Left ventricle myocardium inferior (tissue), 1 donor: ENCODE data around the gene ULK4. TPM values are rescaled to one million over a fixed set of nuclear protein-coding genes. Genes with fewer than 3 reads are reported as not detected.

ENCODE experiments used
- DNase-seq: peaks from one replicate; pipeline ENCODE4 v3.0.0-alpha.2; 2020
- H3K27ac ChIP-seq: fragments of 200-600 bp; replicated peaks from 2 replicates; pipeline ENCODE4 v1.8.0; 2021
- H3K27me3 ChIP-seq: fragments of 200-600 bp; 2 replicates; pipeline ENCODE4 v1.8.0; 2021; ENCODE audit warnings: low read depth
- H3K36me3 ChIP-seq: fragments of 200-600 bp; 2 replicates; pipeline ENCODE4 v1.8.0; 2021
- H3K4me1 ChIP-seq: fragments of 200-600 bp; 2 replicates; pipeline ENCODE4 v1.8.0; 2021
- H3K4me3 ChIP-seq: fragments of 200-600 bp; 2 replicates; pipeline ENCODE4 v1.8.0; 2021; ENCODE audit warnings: mild to moderate bottlenecking, moderate library complexity
- H3K9me3 ChIP-seq: fragments of 200-600 bp; replicated peaks from 2 replicates; pipeline ENCODE4 v1.8.0; 2021
- CTCF ChIP-seq: fragments of 200-600 bp; IDR thresholded peaks from 2 replicates; pipeline ENCODE4 v1.8.0; 2021; ENCODE audit warnings: antibody characterized with exemption, mild to moderate bottlenecking, borderline replicate concordance
- intact Hi-C: fragments of 100-400 bp; cut with micrococcal nuclease; formaldehyde crosslinking; loops from one replicate; pipeline ENCODE4 v1.11.0; 2022
- total RNA-seq: library from RNA; stranded (reverse); fragmentation: NEBNext Ultra II Directional; extraction: Animal tissue kit (Norgen Biotek cat#: 25700); gene quantifications from one replicate; pipeline ENCODE4 v1.2.1, GENCODE V29; 2021
- donor health status: DM: no; HTN: yes; CAD: no; lungs with severe emphysema.

The ULK4 gene
- total RNA-seq, 1 donor from 2014 or later, result 1.8 TPM

GRCh38 chr3:41523897-41524296 lies 438.0 kb downstream of the ULK4 start:
- H3K4me1 ChIP-seq, result peaks cover 19% of the 10 kb centered on the region
- H3K27ac ChIP-seq, result no peak overlapping the region
- no peak overlapping the region for H3K4me3 ChIP-seq
- intact Hi-C loops, result no loop called here
- TF ChIP-seq CTCF, result no peak
- DNase-seq, result no peak
- H3K9me3 ChIP-seq, result no peaks in the 10 kb centered on the region
- no peaks in the 10 kb centered on the region for H3K27me3 ChIP-seq
- H3K36me3 ChIP-seq, result no peaks in the 10 kb centered on the region

DNA sequence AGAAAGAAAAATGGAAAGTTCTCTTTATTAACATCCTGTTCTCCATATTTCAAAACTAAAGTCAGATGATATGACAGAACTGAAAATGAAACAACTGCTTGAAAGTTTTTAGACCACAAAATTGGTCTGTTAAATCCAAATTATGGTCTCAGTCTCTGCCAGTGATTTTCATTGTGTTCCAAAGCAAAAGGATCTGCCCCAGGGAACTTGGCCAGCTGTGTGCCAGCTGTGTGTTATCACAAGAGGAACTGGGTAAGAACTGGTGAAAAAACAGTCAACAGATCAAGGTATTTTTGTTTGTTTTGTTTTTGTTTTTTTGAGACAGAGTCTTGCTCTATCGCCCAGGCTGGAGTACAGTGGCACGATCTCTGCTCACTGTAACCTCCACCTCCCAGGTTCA lies 439.3 kb downstream of the ULK4 start:
- intact Hi-C loops, result no loop called here
- Histone ChIP-seq H3K9me3 (no peaks in the 10 kb centered on the region), H3K4me1 (peaks cover 19% of the 10 kb centered on the region), H3K36me3 (no peaks in the 10 kb centered on the region), H3K27ac (no peak overlapping the region), H3K27me3 (no peaks in the 10 kb centered on the region), H3K4me3 (no peak overlapping the region)
- TF ChIP-seq CTCF, result no peak
- no peak for DNase-seq

DNA sequence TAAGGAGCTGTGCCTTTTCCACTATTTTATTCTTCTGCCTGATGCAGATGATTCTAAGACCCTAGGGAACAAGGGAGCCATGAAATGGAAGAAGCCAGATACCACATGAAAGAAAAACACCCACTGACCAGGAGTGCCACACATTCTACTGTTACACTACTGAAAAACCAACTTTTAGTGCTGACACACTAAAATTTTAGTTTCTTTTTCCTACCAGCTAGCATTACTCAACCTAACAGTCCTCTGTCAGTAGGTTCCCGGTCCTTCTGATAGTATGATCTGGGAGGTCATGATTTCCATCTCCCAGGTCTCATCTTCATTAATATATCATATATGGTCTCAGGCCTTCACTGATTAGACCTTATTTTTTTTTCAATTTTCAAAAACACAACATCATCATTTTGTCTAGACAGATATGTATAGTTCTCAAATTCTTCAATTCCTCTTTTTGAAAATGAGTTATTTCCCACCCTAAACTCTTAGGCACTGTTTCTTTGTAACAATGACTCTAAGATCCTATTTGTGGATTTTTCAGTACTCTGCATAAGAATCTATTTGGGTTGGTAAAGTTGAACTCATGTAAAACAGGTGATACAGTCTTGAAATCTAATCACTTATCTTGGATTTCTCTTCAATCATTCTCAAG lies 440.8 kb downstream of the ULK4 start:
- H3K27ac ChIP-seq, result no peak overlapping the region
- no peak for TF ChIP-seq CTCF
- intact Hi-C loops, result no loop called here

DNA sequence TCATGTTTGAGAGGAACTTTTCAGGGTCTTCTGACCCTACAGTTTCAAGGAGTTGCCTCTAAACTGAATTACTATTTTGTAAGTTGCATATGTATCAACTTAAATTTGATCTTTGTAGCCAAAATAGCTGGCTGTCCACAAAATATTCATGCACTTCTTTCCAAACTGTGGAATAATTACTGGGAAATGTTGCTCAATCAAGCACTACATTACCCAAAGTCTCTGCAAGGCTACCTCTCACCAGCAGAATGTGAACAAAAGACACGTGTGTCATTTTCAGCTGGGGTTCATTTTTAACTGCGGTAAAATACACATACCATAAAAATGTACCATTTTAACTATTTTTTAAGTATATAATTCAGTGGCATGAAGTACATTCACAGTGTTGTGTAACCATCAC lies 442.2 kb downstream of the ULK4 start:
- H3K27me3 ChIP-seq, result no peaks in the 10 kb centered on the region
- intact Hi-C loops, result no loop called here
- H3K4me1 ChIP-seq, result no peaks in the 10 kb centered on the region
- no peak overlapping the region for H3K27ac ChIP-seq
- no peaks in the 10 kb centered on the region for H3K36me3 ChIP-seq
- H3K9me3 ChIP-seq, result no peaks in the 10 kb centered on the region
- no peak for TF ChIP-seq CTCF
- H3K4me3 ChIP-seq, result no peak overlapping the region
- no peak for DNase-seq

More for the DNA sequence above, 440.8 kb downstream of the ULK4 start:
- no peak for DNase-seq
- Histone ChIP-seq H3K36me3 (no peaks in the 10 kb centered on the region), H3K27me3 (no peaks in the 10 kb centered on the region), H3K4me3 (no peak overlapping the region), H3K4me1 (peaks cover 13% of the 10 kb centered on the region), H3K9me3 (no peaks in the 10 kb centered on the region)

- Histone ChIP-seq H3K36me3 (no peaks in the 10 kb centered on the region), H3K27ac (no peak overlapping the region), H3K9me3 (no peaks in the 10 kb centered on the region), H3K4me1 (no peaks in the 10 kb centered on the region), H3K4me3 (no peak overlapping the region), H3K27me3 (no peaks in the 10 kb centered on the region)
- DNase-seq, result no peak
- intact Hi-C loops, result no loop called here
- no peak for TF ChIP-seq CTCF
Observed at GRCh38 chr3:41518626-41519025, 443.3 kb downstream of the ULK4 start.
